Lower lobe of right lung (tissue), 2 donors: ENCODE measurements around the gene ME3. TPM values are rescaled to one million over a fixed set of nuclear protein-coding genes. Genes with fewer than 3 reads are reported as not detected.
A peak's percentile ranks its signal among the peaks of the same experiment; 100 is the strongest.

Source experiments
- ATAC-seq, 2 donors: fragments of 200-7000 bp; cut with Tn5 transposase; one replicate each; pipeline ENCODE4 v1.9.1; 2020 to 2022; ENCODE audit warnings: mild to moderate bottlenecking in 2 of 2, moderate library complexity in 2 of 2
- DNase-seq: peaks from one replicate; pipeline ENCODE4 v3.0.0-alpha.2; 2020
- H3K27ac ChIP-seq: fragments of 200-600 bp; one replicate; pipeline ENCODE4 v1.8.0; 2022
- H3K27me3 ChIP-seq: fragments of 200-600 bp; one replicate; pipeline ENCODE4 v1.8.0; 2022; ENCODE audit warnings: low read depth
- H3K36me3 ChIP-seq: fragments of 200-600 bp; one replicate; pipeline ENCODE4 v1.8.0; 2022; ENCODE audit warnings: mild to moderate bottlenecking
- H3K4me1 ChIP-seq: fragments of 200-600 bp; one replicate; pipeline ENCODE4 v1.8.0; 2022
- H3K4me3 ChIP-seq: fragments of 200-600 bp; one replicate; pipeline ENCODE4 v1.8.0; 2022; ENCODE audit warnings: mild to moderate bottlenecking
- H3K9me3 ChIP-seq: fragments of 200-600 bp; one replicate; pipeline ENCODE4 v1.8.0; 2022
- CTCF ChIP-seq: fragments of 200-600 bp; IDR thresholded peaks from one replicate; pipeline ENCODE4 v1.8.0; 2022; ENCODE audit warnings: antibody characterized with exemption, mild to moderate bottlenecking
- intact Hi-C: fragments of 100-400 bp; cut with DNase I; formaldehyde crosslinking; loops from one replicate; pipeline ENCODE4 v1.11.0; 2022
- total RNA-seq: library from RNA; stranded (reverse); fragmentation: NEBNext Ultra II Directional; extraction: Animal tissue kit (Norgen Biotek cat#: 25700); gene quantifications from one replicate; pipeline ENCODE4 v1.2.1, GENCODE V29; 2021
- donor health status: DM: no; HTN: yes; CAD: no; lungs with severe emphysema.

ME3 gene
- total RNA-seq, 1 donor from 2014 or later, result 18.6 TPM

- ATAC-seq, result peak; percentile 50 to 65
- intact Hi-C loops, result no loop called here
- Histone ChIP-seq H3K27me3 (no peaks in the 10 kb centered on the region), H3K27ac (no peak overlapping the region), H3K4me1 (peaks cover 31% of the 10 kb centered on the region), H3K4me3 (no peak overlapping the region), H3K9me3 (no peaks in the 10 kb centered on the region), H3K36me3 (no peaks in the 10 kb centered on the region)
- DNase-seq, result no peak
- TF ChIP-seq CTCF, result no peak
These were observed 161.3 kb downstream of the ME3 start for GRCh38 chr11:86511086-86511551.

GRCh38 chr11:86510674-86511073 lies 161.7 kb downstream of the ME3 start:
- intact Hi-C loops, result no loop called here
- TF ChIP-seq CTCF, result no peak
- Histone ChIP-seq H3K4me3 (no peak overlapping the region), H3K36me3 (no peaks in the 10 kb centered on the region), H3K27me3 (no peaks in the 10 kb centered on the region), H3K9me3 (no peaks in the 10 kb centered on the region), H3K4me1 (peaks cover 28% of the 10 kb centered on the region), H3K27ac (no peak overlapping the region)
- ATAC-seq (no peak), DNase-seq (no peak)

GRCh38 chr11:86510097-86510496 lies 162.3 kb downstream of the ME3 start:
- ATAC-seq, result no peak
- no peaks in the 10 kb centered on the region for H3K36me3 ChIP-seq
- no peaks in the 10 kb centered on the region for H3K27me3 ChIP-seq
- no peak for DNase-seq
- no peaks in the 10 kb centered on the region for H3K9me3 ChIP-seq
- H3K4me1 ChIP-seq, result peaks cover 25% of the 10 kb centered on the region
- intact Hi-C loops, result no loop called here
- TF ChIP-seq CTCF, result no peak
- no peak overlapping the region for H3K4me3 ChIP-seq
- no peak overlapping the region for H3K27ac ChIP-seq

GRCh38 chr11:86509588-86509974 lies 162.8 kb downstream of the ME3 start:
- Histone ChIP-seq H3K27ac (no peak overlapping the region), H3K36me3 (no peaks in the 10 kb centered on the region), H3K9me3 (no peaks in the 10 kb centered on the region), H3K4me3 (no peak overlapping the region), H3K27me3 (no peaks in the 10 kb centered on the region), H3K4me1 (peaks cover 25% of the 10 kb centered on the region)
- TF ChIP-seq CTCF, result no peak
- no peak for ATAC-seq
- intact Hi-C loops, result no loop called here
- no peak for DNase-seq

GRCh38 chr11:86508604-86509587 lies 163.5 kb downstream of the ME3 start:
- ATAC-seq (peak in 1 of 2 donors; percentile 17), DNase-seq (no peak)
- no peaks in the 10 kb centered on the region for H3K36me3 ChIP-seq
- H3K4me1 ChIP-seq, result peaks cover 23% of the 10 kb centered on the region
- no peak overlapping the region for H3K27ac ChIP-seq
- H3K9me3 ChIP-seq, result no peaks in the 10 kb centered on the region
- H3K4me3 ChIP-seq, result no peak overlapping the region
- H3K27me3 ChIP-seq, result no peaks in the 10 kb centered on the region
- no peak for TF ChIP-seq CTCF
- intact Hi-C loops, result no loop called here
